Measurements from ENCODE around the gene USP28. TPM values are rescaled to one million over a fixed set of nuclear protein-coding genes. Genes with fewer than 3 reads are reported as not detected.
"Not testable (repeated sequence)": the region's sequence is repeated elsewhere in the genome, so short reads cannot be mapped to it uniquely, and the experiment has no call there.

Gene USP28
- total RNA-seq, 1 donor from 2014 or later = 39.4 TPM

- Mint-ChIP-seq H3K27ac (ENCODE audit: unreplicated experiment) (no peak overlapping the region), H3K27me3 (ENCODE audit: low read depth) (no peaks in the 10 kb centered on the region), H3K9me3 (peaks cover 7% of the 10 kb centered on the region), H3K36me3 (ENCODE audit: low read depth) (no peaks in the 10 kb centered on the region), H3K4me3 (no peak overlapping the region), H3K4me1 (peaks cover 2% of the 10 kb centered on the region)
- DNase-seq (ENCODE audit: low read depth, low spot score) = no peak
- no peak for TF ChIP-seq CTCF (conservative IDR thresholded peaks at IDR 0.05)
Measured at GRCh38 chr11:113881856-113882255, 6.5 kb upstream of the USP28 start.

GRCh38 chr11:113880971-113881370 lies 5.6 kb upstream of the USP28 start:
- no peaks in the 10 kb centered on the region for H3K36me3 Mint-ChIP-seq (ENCODE audit: low read depth)
- no peak for DNase-seq (ENCODE audit: low read depth, low spot score)
- no peak overlapping the region for H3K4me3 Mint-ChIP-seq
- peaks cover 7% of the 10 kb centered on the region for H3K9me3 Mint-ChIP-seq
- no peaks in the 10 kb centered on the region for H3K27me3 Mint-ChIP-seq (ENCODE audit: low read depth)
- H3K27ac Mint-ChIP-seq (ENCODE audit: unreplicated experiment) = no peak overlapping the region
- no peak for TF ChIP-seq CTCF (conservative IDR thresholded peaks at IDR 0.05)
- H3K4me1 Mint-ChIP-seq = peaks cover 10% of the 10 kb centered on the region

DNA sequence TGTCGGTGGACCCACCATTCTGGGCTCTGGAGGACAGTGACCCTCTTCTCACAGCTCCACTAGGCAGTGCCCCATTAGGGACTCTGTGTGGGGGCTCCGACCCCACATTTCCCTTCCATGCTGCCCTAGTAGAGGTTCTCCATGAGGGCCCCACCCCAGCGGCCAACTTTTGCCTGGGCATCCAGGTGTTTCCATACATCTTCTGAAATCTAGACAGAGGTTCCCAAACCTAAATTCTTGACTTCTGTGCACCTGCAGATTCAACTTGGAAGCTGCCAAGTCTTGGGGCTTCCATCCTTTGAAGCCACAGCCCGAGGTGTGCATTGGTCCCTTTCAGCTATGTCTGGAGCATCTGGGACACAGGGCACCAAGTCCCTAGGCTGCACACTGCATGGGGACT lies 4.1 kb upstream of the USP28 start:
- H3K27ac Mint-ChIP-seq (ENCODE audit: unreplicated experiment); DNase-seq (ENCODE audit: low read depth, low spot score); H3K27me3 Mint-ChIP-seq (ENCODE audit: low read depth); H3K36me3 Mint-ChIP-seq (ENCODE audit: low read depth); H3K4me3 Mint-ChIP-seq; H3K9me3 Mint-ChIP-seq: not testable (repeated sequence)
- peaks cover 18% of the 10 kb centered on the region for H3K4me1 Mint-ChIP-seq

DNA sequence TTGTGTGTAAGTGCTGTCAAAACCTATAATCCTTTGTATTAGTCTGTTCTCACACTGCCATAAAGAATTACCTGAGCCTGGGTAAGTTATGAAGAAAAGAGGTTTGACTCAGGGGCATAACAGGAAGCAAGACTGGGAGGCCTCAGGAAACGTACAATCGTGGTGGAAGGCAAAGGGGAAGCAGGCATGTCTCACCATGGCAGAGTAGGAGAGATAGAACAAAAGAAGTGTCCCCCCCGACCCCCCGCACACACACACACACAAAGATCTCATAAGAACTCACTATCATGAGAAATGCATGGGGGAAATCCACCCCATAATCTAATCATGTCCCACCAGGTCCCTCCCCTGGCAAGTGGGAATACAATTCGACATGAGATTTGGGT lies 2.3 kb upstream of the USP28 start:
- no peak for TF ChIP-seq CTCF (conservative IDR thresholded peaks at IDR 0.05)
- Mint-ChIP-seq H3K36me3 (ENCODE audit: low read depth) (no peaks in the 10 kb centered on the region), H3K4me1 (peaks cover 33% of the 10 kb centered on the region), H3K4me3 (no peak overlapping the region), H3K9me3 (peaks cover 7% of the 10 kb centered on the region), H3K27me3 (ENCODE audit: low read depth) (peaks cover 6% of the 10 kb centered on the region), H3K27ac (ENCODE audit: unreplicated experiment) (no peak overlapping the region)
- DNase-seq (ENCODE audit: low read depth, low spot score) = no peak

DNA sequence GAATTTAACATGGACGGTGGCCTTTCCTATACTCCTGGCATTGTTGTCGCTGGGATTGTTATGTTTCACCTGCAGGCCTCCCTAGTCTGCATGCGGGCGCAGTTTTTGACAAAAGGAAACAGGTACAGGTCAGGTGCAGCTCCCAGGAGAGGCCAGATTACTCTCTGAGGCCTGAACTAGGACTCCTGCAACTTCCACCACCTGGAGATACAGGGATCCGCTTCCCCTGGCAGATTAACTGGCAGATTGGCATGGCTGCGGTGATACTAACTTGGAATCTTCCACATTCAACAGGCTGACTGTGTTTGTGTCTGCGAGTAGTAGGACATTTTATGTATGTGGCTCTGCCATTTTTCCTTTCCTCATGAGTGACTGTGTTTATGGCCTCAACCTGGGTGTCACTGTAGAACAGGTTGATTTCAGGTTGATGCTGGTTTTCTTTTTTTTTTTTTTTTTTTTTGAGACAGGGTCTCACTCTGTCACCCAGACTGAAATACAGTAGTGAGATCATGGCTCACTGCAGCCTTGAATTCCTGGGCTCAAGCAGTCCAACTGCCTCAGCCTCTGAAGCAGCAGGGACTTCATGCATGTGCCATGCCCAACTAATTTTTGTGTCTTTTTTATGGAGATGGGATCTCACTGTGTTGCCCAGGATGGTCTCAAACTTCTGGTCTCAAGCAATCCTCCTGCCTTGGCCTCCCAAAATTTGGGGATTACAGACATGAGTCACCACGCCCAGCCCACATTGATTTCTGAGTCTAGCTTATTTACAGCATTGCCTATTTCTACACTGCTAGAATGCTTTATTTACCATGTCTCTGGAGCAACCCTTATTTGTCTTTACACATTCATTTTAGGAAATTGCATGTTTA lies 1.7 kb upstream of the USP28 start:
- Mint-ChIP-seq H3K27me3 (ENCODE audit: low read depth) (peaks cover 6% of the 10 kb centered on the region), H3K4me1 (peaks cover 39% of the 10 kb centered on the region), H3K27ac (ENCODE audit: unreplicated experiment) (peak overlapping the region; percentile 100), H3K9me3 (peaks cover 7% of the 10 kb centered on the region), H3K4me3 (peak overlapping the region; percentile 90), H3K36me3 (ENCODE audit: low read depth) (no peaks in the 10 kb centered on the region)
- TF ChIP-seq CTCF (conservative IDR thresholded peaks at IDR 0.05) = no peak
- no peak for DNase-seq (ENCODE audit: low read depth, low spot score)

DNA sequence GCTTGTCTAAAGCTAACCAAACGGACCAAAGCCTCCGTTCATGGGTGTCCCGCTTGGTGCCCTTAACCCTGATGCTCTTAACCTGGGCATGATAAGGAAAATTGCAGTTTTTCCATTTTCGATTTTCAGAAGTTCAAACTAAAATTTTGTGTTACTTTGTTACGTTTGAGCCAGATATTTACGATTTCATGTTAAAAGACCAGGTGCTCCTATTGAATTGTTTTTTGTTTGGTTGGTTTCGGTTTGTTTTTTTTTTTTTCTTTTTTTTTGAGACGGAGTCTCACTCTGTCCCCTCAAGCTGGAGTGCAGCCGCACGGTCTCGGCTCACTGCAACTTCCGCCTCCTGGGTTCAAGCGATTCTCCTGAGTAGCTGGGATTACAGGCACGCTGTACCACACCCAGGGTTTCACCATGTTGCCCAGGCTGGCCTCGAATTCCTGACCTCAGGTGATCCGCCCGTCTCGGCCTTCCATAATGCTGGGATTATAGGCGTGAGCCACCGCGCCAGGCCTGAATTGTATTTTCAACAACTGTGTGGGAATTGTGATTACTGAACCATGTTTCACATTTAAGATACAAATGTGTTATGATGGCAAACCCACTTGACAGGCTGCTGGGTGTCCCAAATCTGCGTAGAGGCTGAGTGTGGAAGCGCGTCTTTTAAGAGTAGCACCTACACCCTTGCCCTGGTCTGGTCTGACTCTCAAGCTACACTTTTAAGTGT lies 864 bp upstream of the USP28 start:
- Mint-ChIP-seq H3K36me3 (ENCODE audit: low read depth) (no peaks in the 10 kb centered on the region), H3K27ac (ENCODE audit: unreplicated experiment) (peak overlapping the region; percentile 100), H3K4me3 (peak overlapping the region; percentile 90), H3K27me3 (ENCODE audit: low read depth) (peaks cover 6% of the 10 kb centered on the region), H3K9me3 (peaks cover 7% of the 10 kb centered on the region), H3K4me1 (peaks cover 45% of the 10 kb centered on the region)
- DNase-seq (ENCODE audit: low read depth, low spot score) = no peak
- TF ChIP-seq CTCF (conservative IDR thresholded peaks at IDR 0.05) = no peak
